ENCODE measurements around the gene TAGLN. TPM values are rescaled to one million over a fixed set of nuclear protein-coding genes. Genes with fewer than 3 reads are reported as not detected.

TAGLN gene
- total RNA-seq, 1 donor from 2014 or later = 17.9 TPM

DNA sequence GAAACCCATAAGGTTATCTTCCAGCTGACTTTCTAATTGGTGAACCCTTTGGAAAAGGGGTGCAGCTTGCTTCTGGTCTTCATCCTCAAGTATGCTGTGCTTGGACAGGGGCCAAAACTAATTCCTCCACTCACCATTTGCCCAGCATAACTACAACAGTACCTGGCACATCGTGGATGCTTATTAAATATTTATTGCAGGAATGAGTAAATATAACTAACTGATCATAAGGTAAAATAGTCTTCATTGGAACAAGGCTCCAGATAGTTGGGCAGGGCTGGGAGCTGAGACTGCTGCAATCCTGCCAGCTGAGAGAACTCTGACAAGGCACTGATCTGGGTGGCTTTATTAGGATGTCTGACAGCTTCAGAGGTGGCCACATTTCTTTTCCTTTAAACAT, 23.0 kb upstream of the TAGLN start:
- intact Hi-C loops (cut with micrococcal nuclease) = no loop called here
- DNase-seq = no peak
- POLR2A ChIA-PET = interaction anchor here (1.4 kb wide), 1 partner anchor 32 kb away, joined by 5 read pairs; the partner anchor contains the start of gene PAFAH1B2

DNA sequence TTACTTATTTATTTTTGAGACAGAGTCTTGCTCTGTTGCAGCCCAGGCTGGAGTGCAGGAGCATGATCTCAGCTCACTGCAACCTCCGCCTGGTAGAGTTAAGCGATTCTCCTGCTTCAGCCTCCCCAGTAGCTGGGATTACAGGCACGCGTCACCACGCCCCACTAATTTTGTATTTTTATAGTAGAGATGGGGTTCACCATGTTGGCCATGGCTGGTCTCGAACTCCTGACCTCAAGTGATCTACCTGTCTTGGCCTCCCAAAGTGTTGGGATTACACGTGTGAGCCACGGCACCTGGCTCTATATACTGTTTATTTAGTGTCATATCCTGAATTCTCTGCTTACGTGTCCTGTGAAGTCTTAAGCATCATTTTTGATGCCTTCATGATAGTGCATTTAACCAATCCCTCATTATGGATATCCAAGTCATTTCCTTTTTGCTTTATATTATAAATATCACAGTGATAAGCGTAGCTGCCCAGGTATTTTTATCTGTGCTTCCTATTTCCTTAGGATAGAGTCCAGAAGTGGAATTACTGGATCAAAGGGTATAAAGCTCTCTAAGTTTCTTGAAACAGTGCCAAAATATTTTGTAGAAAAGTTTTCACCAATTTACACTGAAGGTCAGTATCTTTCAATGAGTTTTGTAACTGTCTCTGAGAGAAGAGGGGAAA, 21.5 kb upstream of the TAGLN start:
- intact Hi-C loops (cut with micrococcal nuclease) = loop anchor here (1.0 to 2.0 kb wide), 6 partner anchors 12 to 405 kb away; partner anchors contain the start of genes BUD13 and PAFAH1B2
- ChIA-PET POLR2A (interaction anchor here (0.6 to 4.6 kb wide), 7 partner anchors 8 to 638 kb away, joined by 3 to 89 read pairs (median 11); partner anchors contain the start of genes PAFAH1B2, PCSK7 and RNF214), CTCF (interaction anchor here (3.3 to 7.4 kb wide), 2 partner anchors 33 to 51 kb away, joined by 16 to 119 read pairs; partner anchors contain the start of genes PAFAH1B2, PCSK7 and RNF214)
- ATAC-seq (ENCODE audit: low read depth) (no peak), DNase-seq (no peak)
- H3K4me1 Mint-ChIP-seq = peaks cover 34% of the 10 kb centered on the region
- H3K27ac Mint-ChIP-seq = peak overlapping the region; percentile 91
- no peaks in the 10 kb centered on the region for H3K9me3 Mint-ChIP-seq
- peak overlapping the region; percentile 96 for H3K4me3 Mint-ChIP-seq
- TF ChIP-seq, protein P1, sequence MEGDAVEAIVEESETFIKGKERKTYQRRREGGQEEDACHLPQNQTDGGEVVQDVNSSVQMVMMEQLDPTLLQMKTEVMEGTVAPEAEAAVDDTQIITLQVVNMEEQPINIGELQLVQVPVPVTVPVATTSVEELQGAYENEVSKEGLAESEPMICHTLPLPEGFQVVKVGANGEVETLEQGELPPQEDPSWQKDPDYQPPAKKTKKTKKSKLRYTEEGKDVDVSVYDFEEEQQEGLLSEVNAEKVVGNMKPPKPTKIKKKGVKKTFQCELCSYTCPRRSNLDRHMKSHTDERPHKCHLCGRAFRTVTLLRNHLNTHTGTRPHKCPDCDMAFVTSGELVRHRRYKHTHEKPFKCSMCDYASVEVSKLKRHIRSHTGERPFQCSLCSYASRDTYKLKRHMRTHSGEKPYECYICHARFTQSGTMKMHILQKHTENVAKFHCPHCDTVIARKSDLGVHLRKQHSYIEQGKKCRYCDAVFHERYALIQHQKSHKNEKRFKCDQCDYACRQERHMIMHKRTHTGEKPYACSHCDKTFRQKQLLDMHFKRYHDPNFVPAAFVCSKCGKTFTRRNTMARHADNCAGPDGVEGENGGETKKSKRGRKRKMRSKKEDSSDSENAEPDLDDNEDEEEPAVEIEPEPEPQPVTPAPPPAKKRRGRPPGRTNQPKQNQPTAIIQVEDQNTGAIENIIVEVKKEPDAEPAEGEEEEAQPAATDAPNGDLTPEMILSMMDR (IDR thresholded peaks at IDR 0.05) = no peak
- H3K36me3 Mint-ChIP-seq (ENCODE audit: low read depth) = peaks cover 17% of the 10 kb centered on the region
- no peaks in the 10 kb centered on the region for H3K27me3 Mint-ChIP-seq

More for the DNA sequence above, 23.0 kb upstream of the TAGLN start:
- Mint-ChIP-seq H3K27me3 (no peaks in the 10 kb centered on the region), H3K9me3 (no peaks in the 10 kb centered on the region), H3K36me3 (ENCODE audit: low read depth) (peaks cover 17% of the 10 kb centered on the region), H3K4me3 (no peak overlapping the region), H3K4me1 (peaks cover 29% of the 10 kb centered on the region), H3K27ac (no peak overlapping the region)
- CTCF ChIA-PET = interaction anchor here (1.2 kb wide), 1 partner anchor 51 kb away, joined by 4 read pairs; no protein-coding TSS in a partner anchor
- ATAC-seq (ENCODE audit: low read depth) = no peak
- TF ChIP-seq, protein P1 (IDR thresholded peaks at IDR 0.05) = no peak

DNA sequence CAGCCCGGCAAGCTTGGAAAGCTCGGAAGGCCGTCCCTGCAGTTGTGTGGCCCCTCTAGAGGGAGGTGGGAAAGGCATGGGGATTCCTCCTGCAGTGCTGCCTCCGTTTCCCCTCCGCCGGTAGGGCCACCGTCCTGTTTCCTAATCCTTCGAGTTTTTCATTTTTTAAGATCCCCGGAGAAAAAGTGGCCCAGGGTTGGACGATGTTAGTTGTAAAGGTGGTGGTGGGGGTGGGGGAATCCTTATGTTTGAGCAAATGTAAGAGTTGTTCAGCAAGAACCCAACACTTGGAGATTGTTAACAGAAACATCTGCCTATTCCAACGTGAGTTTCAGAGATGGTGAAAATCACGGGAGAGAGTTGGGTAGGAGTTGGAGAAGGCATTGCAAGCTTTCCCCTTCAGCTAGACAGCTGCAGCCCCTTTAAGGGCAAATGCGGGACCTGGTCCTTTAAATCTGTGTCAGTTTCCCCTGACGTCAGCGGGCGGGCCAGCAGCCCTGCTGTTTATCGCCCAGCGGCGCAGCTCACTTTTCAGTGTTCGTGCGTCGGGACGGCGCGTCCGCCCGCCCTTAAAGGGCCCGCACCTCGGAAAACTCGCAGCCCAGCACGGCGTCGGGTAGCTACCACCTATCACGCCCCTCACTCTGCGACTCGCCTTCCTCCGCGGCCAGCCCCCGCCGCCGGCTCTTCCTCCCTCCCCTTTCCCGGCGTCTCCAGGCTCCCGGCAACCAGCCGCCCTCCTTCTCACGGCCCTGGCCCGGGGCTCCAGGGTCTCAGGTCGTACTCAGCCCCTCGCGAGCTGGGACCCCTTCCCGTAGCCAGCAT, 20.7 kb upstream of the TAGLN start, which contains the start of gene SIDT2:
SIDT2 (plus strand) TSS at position 534 of the 825 bp plus-strand sequence. CDS start 521 bp downstream, outside the sequence.
- H3K4me3 Mint-ChIP-seq = peak within 1 kb of the TSS; percentile 96
- TF ChIP-seq, protein P1 (IDR thresholded peaks at IDR 0.05) = no peak
- DNase-seq (peak; percentile 80), ATAC-seq (ENCODE audit: low read depth) (peak; percentile 88)
- H3K9me3 Mint-ChIP-seq = no peaks in the 10 kb centered on the region
- POLR2A ChIA-PET = interaction anchor here (0.5 to 5.7 kb wide), 19 partner anchors 9 to 1099 kb away, joined by 3 to 89 read pairs (median 5); partner anchors contain the start of genes CEP164, PAFAH1B2, PCSK7 and RNF214
- CTCF ChIA-PET = interaction anchor here (1.1 to 7.4 kb wide), 5 partner anchors 11 to 51 kb away, joined by 3 to 119 read pairs (median 13); partner anchors contain the start of genes PAFAH1B2, PCSK7 and RNF214
- peaks cover 22% of the 10 kb centered on the region for H3K36me3 Mint-ChIP-seq (ENCODE audit: low read depth)
- intact Hi-C loops (cut with micrococcal nuclease) = loop anchor here (1.0 to 2.0 kb wide), 6 partner anchors 11 to 406 kb away; partner anchors contain the start of genes BUD13 and PAFAH1B2
- H3K27ac Mint-ChIP-seq = peak within 1 kb of the TSS; percentile 91
- H3K27me3 Mint-ChIP-seq = no peaks in the 10 kb centered on the region
- H3K4me1 Mint-ChIP-seq = peaks cover 34% of the 10 kb centered on the region

- CTCF ChIA-PET = interaction anchor here (1.1 to 7.4 kb wide), 8 partner anchors 12 to 299 kb away, joined by 3 to 119 read pairs (median 6); partner anchors contain the start of genes PAFAH1B2, PCSK7 and RNF214
- Mint-ChIP-seq H3K4me3 (peak overlapping the region; percentile 96), H3K4me1 (peaks cover 40% of the 10 kb centered on the region), H3K36me3 (ENCODE audit: low read depth) (peaks cover 31% of the 10 kb centered on the region), H3K27me3 (no peaks in the 10 kb centered on the region), H3K9me3 (no peaks in the 10 kb centered on the region), H3K27ac (peak overlapping the region; percentile 91)
- DNase-seq = no peak
- peak; percentile 41 for ATAC-seq (ENCODE audit: low read depth)
- TF ChIP-seq, protein P1 (IDR thresholded peaks at IDR 0.05) = no peak
- intact Hi-C loops (cut with micrococcal nuclease) = loop anchor here (2.0 kb wide), 3 partner anchors 17 to 407 kb away; partner anchors contain the start of gene BUD13
- POLR2A ChIA-PET = interaction anchor here (0.5 to 5.7 kb wide), 26 partner anchors 10 to 1098 kb away, joined by 3 to 89 read pairs (median 5); partner anchors contain the start of genes BUD13, CEP164, PAFAH1B2 and PCSK7
These were observed 19.8 kb upstream of the TAGLN start for GRCh38 chr11:117179048-117179999.

All from activated B cell treated with CpG ODN at 0.5 μM for 24 hours (primary cell).